ENCODE measurements around the gene PTRHD1. TPM values are rescaled to one million over a fixed set of nuclear protein-coding genes. Genes with fewer than 3 reads are reported as not detected.
"Not testable (repeated sequence)": the region's sequence is repeated elsewhere in the genome, so short reads cannot be mapped to it uniquely, and the experiment has no call there.

Gene PTRHD1
- polyA plus RNA-seq, 3 donors from 2014 or later: 50.0 to 116 (median 58.6) TPM

GRCh38 chr2:24813691-24814137, 20.5 kb upstream of the PTRHD1 start:
- peaks cover 0 to 2% (median 0%) of the 10 kb centered on the region in 3 donors for H3K27me3 Mint-ChIP-seq (ENCODE audit: low read depth in 3 of 3)
- DNase-seq: no peak
- peaks cover 21 to 36% (median 30%) of the 10 kb centered on the region in 3 donors for H3K36me3 Mint-ChIP-seq
- H3K9me3 Mint-ChIP-seq: no peaks in the 10 kb centered on the region
- H3K4me3 Mint-ChIP-seq: no peak overlapping the region
- H3K27ac Mint-ChIP-seq: peak overlapping the region in 1 of 6 donors; percentile 4
- peaks cover 10 to 29% of the 10 kb centered on the region in 2 donors for H3K4me1 Mint-ChIP-seq

- DNase-seq: no peak
- peaks cover 17 to 27% (median 17%) of the 10 kb centered on the region in 3 donors for H3K36me3 Mint-ChIP-seq
Observed at GRCh38 chr2:24809316-24810007, 16.3 kb upstream of the PTRHD1 start.

GRCh38 chr2:24806661-24807036, 13.5 kb upstream of the PTRHD1 start:
- Mint-ChIP-seq H3K9me3 (peaks cover 0 to 3% (median 0%) of the 10 kb centered on the region in 6 donors), H3K27me3 (ENCODE audit: low read depth in 3 of 3) (no peaks in the 10 kb centered on the region), H3K4me3 (no peak overlapping the region), H3K27ac (peak overlapping the region in 2 of 6 donors; percentile 10 to 39), H3K36me3 (peaks cover 12 to 21% (median 21%) of the 10 kb centered on the region in 3 donors), H3K4me1 (peaks cover 0 to 9% of the 10 kb centered on the region in 2 donors)
- DNase-seq: no peak

More at GRCh38 chr2:24809316-24810007, 16.3 kb upstream of the PTRHD1 start:
- Mint-ChIP-seq H3K27ac (peak overlapping the region in 2 of 6 donors; percentile 32 to 73), H3K4me1 (peaks cover 0 to 16% of the 10 kb centered on the region in 2 donors), H3K27me3 (ENCODE audit: low read depth in 3 of 3) (peaks cover 0 to 2% (median 0%) of the 10 kb centered on the region in 3 donors), H3K4me3 (no peak overlapping the region), H3K9me3 (peaks cover 0 to 3% (median 0%) of the 10 kb centered on the region in 6 donors)

- H3K4me3 Mint-ChIP-seq; H3K4me1 Mint-ChIP-seq; DNase-seq; H3K9me3 Mint-ChIP-seq; H3K27me3 Mint-ChIP-seq (ENCODE audit: low read depth in 3 of 3): not testable (repeated sequence)
- peaks cover 12 to 23% (median 22%) of the 10 kb centered on the region in 3 donors for H3K36me3 Mint-ChIP-seq
- peak overlapping the region in 3 of 6 donors; percentile 9 to 39 (median 38) for H3K27ac Mint-ChIP-seq
Observed at GRCh38 chr2:24805811-24806660, 12.8 kb upstream of the PTRHD1 start.

GRCh38 chr2:24800487-24800886, 7.3 kb upstream of the PTRHD1 start:
- not testable (repeated sequence) for H3K27ac Mint-ChIP-seq; H3K27me3 Mint-ChIP-seq (ENCODE audit: low read depth in 3 of 3); DNase-seq; H3K9me3 Mint-ChIP-seq; H3K4me3 Mint-ChIP-seq; H3K4me1 Mint-ChIP-seq
- H3K36me3 Mint-ChIP-seq: peaks cover 0 to 29% (median 25%) of the 10 kb centered on the region in 3 donors

- no peak overlapping the region for H3K4me3 Mint-ChIP-seq
- peaks cover 0 to 22% (median 20%) of the 10 kb centered on the region in 3 donors for H3K36me3 Mint-ChIP-seq
- peak overlapping the region in 3 of 6 donors; percentile 31 to 36 (median 32) for H3K27ac Mint-ChIP-seq
Observed at GRCh38 chr2:24797644-24798043, 4.5 kb upstream of the PTRHD1 start.

GRCh38 chr2:24793761-24794435, 707 bp upstream of the PTRHD1 start:
- Mint-ChIP-seq H3K4me3 (peak overlapping the region; percentile 96 to 99 (median 98)), H3K36me3 (peaks cover 7 to 10% (median 8%) of the 10 kb centered on the region in 3 donors), H3K4me1 (peaks cover 25 to 41% of the 10 kb centered on the region in 2 donors), H3K27ac (peak overlapping the region; percentile 97 to 99 (median 98)), H3K9me3 (peaks cover 0 to 1% (median 0%) of the 10 kb centered on the region in 6 donors), H3K27me3 (ENCODE audit: low read depth in 3 of 3) (peaks cover 6 to 18% (median 7%) of the 10 kb centered on the region in 3 donors)
- DNase-seq: no peak

More at GRCh38 chr2:24797644-24798043, 4.5 kb upstream of the PTRHD1 start:
- Mint-ChIP-seq H3K4me1 (peaks cover 24 to 35% of the 10 kb centered on the region in 2 donors), H3K27me3 (ENCODE audit: low read depth in 3 of 3) (peaks cover 5 to 14% (median 7%) of the 10 kb centered on the region in 3 donors), H3K9me3 (peaks cover 0 to 1% (median 0%) of the 10 kb centered on the region in 6 donors)
- DNase-seq: no peak

- H3K4me1 Mint-ChIP-seq: peaks cover 22 to 31% of the 10 kb centered on the region in 2 donors
- H3K4me3 Mint-ChIP-seq: peak overlapping the region; percentile 96 to 99 (median 98)
- peaks cover 6 to 11% (median 7%) of the 10 kb centered on the region in 3 donors for H3K36me3 Mint-ChIP-seq
- peak overlapping the region; percentile 97 to 99 (median 98) for H3K27ac Mint-ChIP-seq
- H3K27me3 Mint-ChIP-seq (ENCODE audit: low read depth in 3 of 3): peaks cover 6 to 18% (median 7%) of the 10 kb centered on the region in 3 donors
- no peaks in the 10 kb centered on the region for H3K9me3 Mint-ChIP-seq
- no peak for DNase-seq
Observed at GRCh38 chr2:24792542-24792873, 683 bp downstream of the PTRHD1 start.

GRCh38 chr2:24791452-24791851, 1.7 kb downstream of the PTRHD1 start:
- H3K4me3 Mint-ChIP-seq: peak overlapping the region in 1 of 5 donors; percentile 33

GRCh38 chr2:24788816-24789215, 4.4 kb downstream of the PTRHD1 start:
- H3K27ac Mint-ChIP-seq: no peak overlapping the region
- peaks cover 14 to 16% of the 10 kb centered on the region in 2 donors for H3K4me1 Mint-ChIP-seq
- H3K27me3 Mint-ChIP-seq (ENCODE audit: low read depth in 3 of 3): peaks cover 6 to 16% (median 7%) of the 10 kb centered on the region in 3 donors
- H3K9me3 Mint-ChIP-seq: no peaks in the 10 kb centered on the region
- no peak for DNase-seq
- peaks cover 6 to 11% (median 7%) of the 10 kb centered on the region in 3 donors for H3K36me3 Mint-ChIP-seq
- H3K4me3 Mint-ChIP-seq: no peak overlapping the region

More at GRCh38 chr2:24791452-24791851, 1.7 kb downstream of the PTRHD1 start:
- no peak for DNase-seq
- Mint-ChIP-seq H3K27ac (no peak overlapping the region), H3K36me3 (peaks cover 6 to 11% (median 7%) of the 10 kb centered on the region in 3 donors), H3K9me3 (no peaks in the 10 kb centered on the region), H3K4me1 (peaks cover 22 to 31% of the 10 kb centered on the region in 2 donors), H3K27me3 (ENCODE audit: low read depth in 3 of 3) (peaks cover 6 to 18% (median 7%) of the 10 kb centered on the region in 3 donors)

- Mint-ChIP-seq H3K36me3 (peaks cover 6 to 11% (median 7%) of the 10 kb centered on the region in 3 donors), H3K27ac (peak overlapping the region in 1 of 6 donors; percentile 17), H3K9me3 (no peaks in the 10 kb centered on the region), H3K4me3 (no peak overlapping the region), H3K4me1 (peaks cover 4 to 5% of the 10 kb centered on the region in 2 donors), H3K27me3 (ENCODE audit: low read depth in 3 of 3) (peaks cover 0 to 4% (median 0%) of the 10 kb centered on the region in 3 donors)
- DNase-seq: no peak
Observed at GRCh38 chr2:24787532-24787931, 5.7 kb downstream of the PTRHD1 start.

GRCh38 chr2:24785671-24786321, 7.4 kb downstream of the PTRHD1 start:
- Mint-ChIP-seq H3K36me3 (peaks cover 6 to 11% (median 7%) of the 10 kb centered on the region in 3 donors), H3K4me1 (no peaks in the 10 kb centered on the region), H3K4me3 (no peak overlapping the region), H3K27me3 (ENCODE audit: low read depth in 3 of 3) (peaks cover 0 to 2% (median 0%) of the 10 kb centered on the region in 3 donors), H3K9me3 (no peaks in the 10 kb centered on the region), H3K27ac (no peak overlapping the region)
- no peak for DNase-seq

GRCh38 chr2:24783641-24784040, 9.6 kb downstream of the PTRHD1 start:
- Mint-ChIP-seq H3K27ac (no peak overlapping the region), H3K36me3 (peaks cover 0 to under 1% (median 0%) of the 10 kb centered on the region in 3 donors)
- DNase-seq: no peak

More at GRCh38 chr2:24783641-24784040, 9.6 kb downstream of the PTRHD1 start:
- no peaks in the 10 kb centered on the region for H3K4me1 Mint-ChIP-seq
- H3K27me3 Mint-ChIP-seq (ENCODE audit: low read depth in 3 of 3): peaks cover 0 to 2% (median 0%) of the 10 kb centered on the region in 3 donors
- no peak overlapping the region for H3K4me3 Mint-ChIP-seq
- no peaks in the 10 kb centered on the region for H3K9me3 Mint-ChIP-seq
